KG1 (cell line): ENCODE measurements around the gene STXBP2.

ENCODE experiments used
- DNase-seq: peaks from one replicate; lab custom pipeline; 2025; lab: John Stamatoyannopoulos, UW

STXBP2 gene

DNA sequence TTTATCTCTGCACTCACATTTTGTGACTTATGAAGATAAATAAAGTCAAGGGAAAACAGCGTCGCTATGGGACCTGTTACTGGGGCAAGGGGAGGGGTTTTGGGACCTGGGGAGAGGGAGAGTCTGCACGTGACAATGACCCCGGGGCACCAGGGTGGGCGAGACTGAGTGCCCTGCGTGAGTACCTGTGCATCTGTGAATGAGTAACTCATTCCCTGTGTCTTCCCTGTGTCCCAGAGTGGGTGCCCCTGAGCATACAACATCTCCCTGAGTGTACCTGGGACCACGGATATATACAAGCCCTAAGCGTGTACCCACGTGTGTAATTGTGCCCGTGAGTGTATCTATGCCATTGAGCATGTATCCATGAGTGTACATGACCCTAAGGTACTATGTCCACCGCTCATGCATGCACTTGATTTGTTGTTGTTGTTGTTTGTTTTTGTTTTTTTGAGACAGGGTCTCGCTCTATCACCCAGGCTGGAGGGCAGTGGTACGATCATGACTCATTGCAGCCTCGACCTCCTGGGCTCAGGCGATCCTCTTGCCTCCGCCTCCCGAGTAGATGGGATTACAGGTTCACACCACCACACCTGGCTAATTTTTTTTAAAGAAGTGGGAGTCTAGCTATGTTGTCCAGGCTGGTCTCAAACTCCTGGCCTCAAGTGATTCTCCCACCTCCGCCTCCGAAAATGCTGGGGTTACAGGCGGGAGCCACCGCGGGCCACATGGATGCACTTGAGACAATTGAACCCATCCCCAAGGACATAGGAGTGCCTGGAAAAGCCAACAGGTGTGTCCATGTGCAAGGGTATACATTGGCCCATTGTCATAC, 43.1 kb downstream of the STXBP2 start:
- no peak for DNase-seq

DNA sequence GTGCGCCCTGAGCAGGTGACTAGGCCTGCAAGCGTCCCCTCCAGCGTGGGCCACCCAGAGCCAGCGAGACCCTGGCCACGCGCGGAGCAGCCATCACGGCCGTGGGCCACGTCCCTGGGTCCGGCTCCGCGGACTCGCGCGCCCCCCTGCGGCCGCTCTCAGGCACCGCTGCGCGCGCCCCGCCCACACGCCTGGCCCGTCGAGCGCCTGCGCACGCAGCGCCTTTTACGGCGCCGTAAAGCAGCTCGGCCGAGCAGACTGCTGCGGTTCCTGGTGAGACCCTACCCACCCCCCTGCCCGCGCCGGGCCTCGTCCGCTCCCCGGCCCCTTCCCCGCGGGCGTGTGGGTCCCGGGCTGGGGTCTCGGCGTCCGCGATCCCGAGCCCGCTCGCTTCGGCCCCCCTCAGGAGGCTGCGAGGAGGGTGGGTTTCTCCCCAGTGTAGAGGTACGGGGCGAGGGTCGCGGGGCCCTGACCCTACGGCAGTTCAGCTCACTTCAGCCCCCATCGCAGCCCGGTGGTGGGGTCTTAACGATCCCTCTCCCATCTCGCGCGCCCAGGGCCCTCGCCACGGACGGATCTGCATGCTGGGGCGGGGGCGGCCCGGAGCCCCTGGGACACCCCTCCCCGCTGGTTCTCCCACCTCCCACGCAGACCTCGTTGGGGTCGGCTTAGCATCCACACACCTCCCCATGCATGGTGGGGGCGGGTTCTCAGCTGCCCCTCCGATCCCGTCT, 43.9 kb downstream of the STXBP2 start, which contains the start of gene TRAPPC5:
Gene TRAPPC5 (plus strand): TSS at position 228 of the 734 bp plus-strand sequence. CDS start 1,421 bp downstream, outside the sequence.
- peak; percentile 81 for DNase-seq

DNA sequence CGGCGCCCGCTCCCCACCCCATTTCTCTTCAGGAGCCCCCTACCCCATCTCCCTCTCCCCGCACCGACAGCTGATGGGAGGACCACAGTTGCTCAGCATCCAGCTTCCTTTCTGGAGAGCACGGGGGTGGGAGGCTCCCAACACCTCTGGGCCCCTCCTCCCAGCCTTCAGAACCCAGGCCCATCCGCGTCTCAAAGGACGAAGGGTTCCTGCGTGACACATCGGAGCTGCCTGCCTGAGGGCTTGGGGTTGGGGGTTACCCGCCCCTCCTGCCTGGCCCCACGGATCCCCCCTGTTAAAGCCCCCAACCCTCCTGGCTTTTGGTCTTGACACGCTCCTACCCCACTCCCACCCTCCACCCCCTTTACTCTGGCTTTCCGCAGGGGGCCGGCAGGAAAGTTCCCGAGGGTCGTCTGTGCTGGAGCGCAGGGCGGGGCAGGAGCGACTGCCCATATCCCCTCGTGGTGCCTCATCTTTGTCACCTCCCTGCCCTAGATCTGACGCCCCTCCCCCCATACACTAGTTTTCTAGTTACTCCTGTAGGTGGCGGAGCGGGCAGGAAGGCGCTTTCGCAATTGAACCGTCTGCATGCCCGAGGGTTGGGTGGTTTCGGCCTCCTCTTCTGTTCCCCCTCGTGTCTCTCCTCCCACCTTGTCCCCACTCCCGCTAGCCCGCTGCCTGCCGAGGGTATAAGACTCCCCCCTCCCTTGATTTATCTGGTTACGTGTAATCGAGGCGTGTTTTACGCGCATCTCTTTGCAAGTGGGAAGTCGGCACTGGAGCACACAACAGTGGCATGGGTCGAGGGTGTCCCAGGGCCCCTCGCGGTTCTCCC, 44.6 kb downstream of the STXBP2 start:
- DNase-seq: peak; percentile 93

DNA sequence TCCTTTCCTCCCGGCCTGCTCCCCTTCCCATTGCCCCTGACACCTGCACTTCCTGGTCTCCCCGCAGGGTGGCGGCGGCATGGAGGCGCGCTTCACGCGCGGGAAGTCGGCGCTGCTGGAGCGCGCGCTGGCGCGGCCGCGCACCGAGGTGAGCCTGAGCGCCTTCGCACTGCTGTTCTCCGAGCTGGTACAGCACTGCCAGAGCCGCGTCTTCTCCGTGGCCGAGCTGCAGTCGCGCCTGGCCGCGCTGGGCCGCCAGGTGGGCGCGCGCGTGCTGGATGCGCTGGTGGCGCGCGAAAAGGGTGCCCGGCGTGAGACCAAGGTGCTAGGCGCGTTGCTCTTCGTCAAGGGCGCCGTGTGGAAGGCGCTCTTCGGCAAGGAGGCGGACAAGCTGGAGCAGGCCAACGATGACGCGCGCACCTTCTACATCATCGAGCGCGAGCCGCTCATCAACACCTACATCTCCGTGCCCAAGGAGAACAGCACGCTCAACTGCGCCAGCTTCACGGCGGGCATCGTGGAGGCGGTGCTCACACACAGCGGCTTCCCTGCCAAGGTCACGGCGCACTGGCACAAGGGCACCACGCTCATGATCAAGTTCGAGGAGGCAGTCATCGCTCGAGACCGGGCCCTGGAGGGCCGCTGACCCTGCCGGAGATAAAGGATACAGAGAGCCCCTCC, 45.4 kb downstream of the STXBP2 start:
- no peak for DNase-seq

DNA sequence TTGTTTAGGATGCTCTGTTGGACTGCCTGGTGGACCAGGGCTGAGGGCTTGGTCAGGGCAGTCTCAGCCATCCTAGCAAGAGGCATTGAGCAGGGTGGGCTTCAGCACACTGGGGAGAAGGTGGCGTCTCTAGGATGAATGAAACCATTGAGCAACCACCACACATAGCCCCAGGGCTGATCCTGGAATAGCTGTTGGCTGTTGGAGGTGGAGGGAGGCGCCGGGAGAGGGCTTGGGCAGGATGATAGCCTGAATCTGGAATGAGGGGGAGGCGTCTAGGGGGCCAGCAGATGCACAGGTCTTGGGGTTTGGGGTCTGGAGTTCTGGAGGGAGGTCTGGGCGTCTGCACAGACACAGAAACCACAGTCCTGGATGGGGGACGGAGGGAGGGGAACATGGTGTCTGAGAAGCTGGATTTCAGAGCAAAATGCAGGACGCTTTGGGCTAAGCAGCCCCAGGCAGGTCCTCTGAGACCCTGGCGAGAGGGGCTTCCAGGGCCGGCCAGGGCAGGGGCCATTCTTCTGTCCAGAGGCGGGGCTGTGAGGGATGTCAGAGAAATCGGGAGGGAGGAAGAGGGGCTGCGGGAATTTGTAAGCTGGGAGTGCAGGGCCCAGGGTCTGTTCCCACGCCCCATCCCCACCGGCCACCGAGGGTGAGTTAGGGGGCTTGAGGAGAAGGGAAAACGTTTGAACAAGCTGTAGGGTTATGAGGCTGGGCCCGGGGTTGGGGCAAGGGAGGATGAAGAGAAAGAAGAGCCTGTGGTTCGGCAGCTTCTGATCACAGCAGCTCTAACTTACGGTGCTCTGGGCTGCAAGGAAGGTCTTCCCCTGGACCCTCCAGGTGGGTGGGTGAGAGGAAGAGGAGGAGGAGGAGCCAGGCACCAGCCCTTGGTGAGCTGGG, 48.9 kb downstream of the STXBP2 start:
- no peak for DNase-seq

DNA sequence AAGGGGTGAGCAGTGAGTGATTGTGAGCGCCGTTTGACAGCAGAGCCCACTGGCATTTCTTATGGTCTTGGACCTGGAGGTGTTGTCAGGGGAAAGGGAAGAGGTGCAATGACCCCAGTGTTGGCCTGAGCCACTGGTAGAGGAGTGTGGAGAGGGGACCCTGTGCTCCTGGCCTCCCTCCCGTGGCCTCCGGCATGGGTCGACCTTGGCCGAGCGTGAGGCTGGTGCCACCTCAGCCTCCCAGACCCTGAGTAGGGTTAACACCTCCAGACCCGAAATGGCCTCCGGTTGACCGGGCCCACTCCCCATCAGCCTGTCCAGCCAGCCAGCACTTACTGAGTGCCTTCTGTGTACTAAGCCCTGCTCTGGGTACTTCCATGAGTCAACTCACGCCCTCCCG, 50.3 kb downstream of the STXBP2 start:
- no peak for DNase-seq

DNA sequence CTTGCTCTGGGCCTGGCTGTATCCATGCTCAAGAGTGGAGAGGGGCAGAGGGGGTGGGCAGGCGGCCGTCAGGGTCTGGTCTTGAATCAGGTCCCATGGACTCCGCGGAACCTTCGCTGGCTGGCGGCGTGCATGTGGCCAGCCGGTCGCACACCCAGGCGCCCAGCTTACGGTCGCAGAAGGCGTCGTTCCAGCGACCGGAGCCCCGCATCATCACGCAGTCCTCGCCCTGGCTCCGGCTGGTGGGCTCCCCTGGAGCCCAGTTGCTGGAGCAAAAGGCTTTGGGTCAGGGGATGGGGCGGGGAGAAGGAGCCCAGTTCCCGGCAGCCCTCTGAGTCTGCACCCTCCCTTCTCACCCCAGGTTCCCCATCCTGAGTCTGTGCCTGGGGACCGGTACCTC, 52.3 kb downstream of the STXBP2 start:
- DNase-seq: no peak

DNA sequence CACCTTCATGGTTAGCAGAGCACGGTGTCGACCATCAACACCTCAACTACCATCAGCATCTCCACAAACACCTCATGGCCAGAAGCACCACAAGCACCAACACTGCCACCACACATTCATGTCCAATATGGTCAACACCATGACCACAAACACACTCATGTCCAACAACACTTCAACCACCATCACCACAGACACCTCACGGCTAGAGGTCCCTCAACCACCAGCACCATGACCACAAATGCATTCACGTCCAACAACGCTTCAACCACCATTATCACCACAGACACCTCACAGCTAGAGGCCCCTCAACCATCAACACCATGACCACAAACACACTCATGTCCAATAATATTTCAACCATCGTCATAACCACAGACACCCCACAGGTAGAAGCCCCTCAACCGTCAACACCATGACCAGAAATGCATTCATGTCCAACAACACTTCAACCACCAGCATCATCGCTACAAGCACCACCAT, 53.9 kb downstream of the STXBP2 start:
- no peak for DNase-seq

DNA sequence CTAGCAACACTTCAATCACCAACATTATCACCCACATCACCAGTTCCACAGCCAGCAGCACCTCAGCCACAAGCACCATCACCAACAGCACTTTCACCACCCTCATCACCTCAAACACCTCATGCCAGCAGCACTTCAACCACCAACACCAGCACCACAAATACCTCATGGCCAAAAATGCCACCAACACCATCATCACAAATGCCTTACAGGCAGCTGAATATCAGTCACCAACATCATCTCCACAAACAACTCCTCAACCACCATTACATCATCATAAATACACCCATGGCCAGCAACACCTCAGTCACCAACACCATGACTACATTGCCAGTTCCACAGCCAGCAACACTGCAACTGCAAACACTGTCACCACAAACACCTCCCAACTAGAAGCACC, 54.6 kb downstream of the STXBP2 start:
- no peak for DNase-seq

DNA sequence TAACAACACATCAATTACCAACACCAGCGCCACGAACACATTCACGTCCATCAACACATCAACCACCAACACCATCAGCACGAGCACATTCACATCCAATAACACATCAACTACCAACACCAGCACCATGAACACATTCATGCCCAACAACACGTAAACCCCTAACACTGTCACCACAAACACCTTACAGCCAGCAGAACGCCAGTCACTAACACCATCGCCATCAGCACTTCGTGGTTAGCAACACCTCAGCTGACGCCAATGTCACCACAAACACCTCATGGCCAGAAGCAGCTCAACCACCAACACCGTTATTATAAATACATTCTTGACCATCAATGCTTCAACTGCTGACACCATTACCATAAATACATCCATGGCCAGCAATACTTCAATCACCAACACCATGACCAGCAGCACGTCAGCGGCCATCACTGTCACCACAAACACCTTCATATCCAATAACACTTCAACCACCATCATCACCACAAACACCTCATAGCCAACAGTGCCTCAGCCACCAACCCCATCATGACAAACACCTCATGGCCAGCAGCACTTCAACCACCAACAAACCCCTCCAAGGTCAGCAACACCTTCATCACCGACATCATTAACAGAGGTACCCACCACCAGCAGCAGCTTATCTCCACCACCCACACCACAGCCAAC, 55.6 kb downstream of the STXBP2 start:
- DNase-seq: no peak

DNA sequence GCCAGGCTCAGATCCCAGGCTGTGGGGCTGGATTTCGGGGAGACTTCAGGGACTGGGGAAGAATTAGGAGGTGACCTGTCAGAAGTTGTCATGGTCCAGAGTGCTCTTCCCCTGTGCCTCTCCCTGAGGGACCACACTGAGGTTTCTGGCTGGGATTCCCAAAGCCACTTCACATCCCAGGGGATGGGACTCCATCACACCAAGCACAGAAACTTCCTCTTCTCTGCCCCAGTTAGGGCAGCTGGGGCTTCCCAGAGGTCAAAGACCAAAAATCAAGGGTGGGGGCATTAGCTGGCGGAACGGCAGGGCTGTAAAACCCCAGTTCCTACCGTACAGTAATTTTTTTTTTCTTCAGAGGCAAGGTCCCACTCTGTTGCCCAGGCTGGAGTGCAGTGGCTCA, 57.6 kb downstream of the STXBP2 start:
- DNase-seq: no peak
